ENCODE results near the gene PSTPIP1. TPM values are rescaled to one million over a fixed set of nuclear protein-coding genes. Genes with fewer than 3 reads are reported as not detected.

The PSTPIP1 gene
- total and polyA plus RNA-seq, 2 donors (not counting 1 experiment from before 2014, with no cell fraction given), result 0.56 to 1.5 TPM

DNA sequence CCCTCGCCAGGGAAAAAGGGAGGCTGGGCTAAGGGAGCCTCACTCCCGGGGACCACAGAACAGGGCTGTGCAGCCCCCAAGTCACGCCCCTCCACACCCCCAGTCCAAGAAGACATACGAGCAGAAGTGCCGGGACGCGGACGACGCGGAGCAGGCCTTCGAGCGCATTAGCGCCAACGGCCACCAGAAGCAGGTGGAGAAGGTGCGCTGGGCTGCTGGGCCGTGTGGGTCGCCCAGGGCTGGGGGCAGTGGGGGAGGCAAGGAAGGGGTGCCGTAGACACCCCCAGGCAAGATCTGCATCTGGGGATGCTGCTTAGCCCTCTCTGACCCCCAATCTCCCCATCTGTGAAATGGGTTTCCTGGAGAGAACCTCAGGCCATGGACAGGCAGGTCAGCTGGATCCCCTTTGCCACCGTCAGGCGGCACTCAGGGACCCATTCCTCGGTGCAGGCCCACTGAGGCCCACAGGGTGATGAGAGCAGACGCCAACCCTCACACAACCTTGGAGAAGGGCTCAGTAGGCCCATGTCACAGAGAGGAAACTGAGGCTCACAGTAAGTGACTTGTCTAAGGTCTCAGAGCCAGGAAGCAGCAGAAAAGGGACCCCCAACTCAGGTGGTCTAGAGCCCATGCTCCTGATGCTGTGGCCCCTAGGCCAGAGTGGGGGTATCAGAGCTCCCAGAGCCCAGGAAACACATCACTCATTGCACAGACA lies 33.7 kb downstream of the PSTPIP1 start:
- Histone ChIP-seq H3K4me1 (ENCODE audit: control insufficient read depth, extremely low read depth, insufficient read depth, low read length) (no peaks in the 10 kb centered on the region), H3K9ac (ENCODE audit: insufficient read depth, low read length) (no peak overlapping the region), H3K27me3 (ENCODE audit: control insufficient read depth, insufficient read depth, low read length) (no peaks in the 10 kb centered on the region), H3K27ac (ENCODE audit: insufficient read depth, low read length) (no peak overlapping the region), H2AFZ (ENCODE audit: low read length) (no peak overlapping the region), H4K20me1 (ENCODE audit: control insufficient read depth, extremely low read depth, insufficient read depth, low read length) (no peaks in the 10 kb centered on the region), H3K4me2 (ENCODE audit: extremely low read depth, insufficient read depth, low read length) (peak overlapping the region; percentile 13), H3K9me3 (ENCODE audit: control insufficient read depth, insufficient read depth, low read depth, low read length) (no peaks in the 10 kb centered on the region), H3K79me2 (ENCODE audit: control insufficient read depth, insufficient read depth, low read length) (no peaks in the 10 kb centered on the region), H3K4me3 (replicated peaks in 1 of 4; ENCODE audit: control extremely low read depth in 1 of 4, insufficient read depth in 1 of 4, low read depth in 3 of 4, low read length in 4 of 4) (peak overlapping the region in 1 of 4 experiments; percentile 31), H3K36me3 (ENCODE audit: control insufficient read depth, insufficient read depth, low read length) (no peaks in the 10 kb centered on the region)
- TF ChIP-seq, protein P1, sequence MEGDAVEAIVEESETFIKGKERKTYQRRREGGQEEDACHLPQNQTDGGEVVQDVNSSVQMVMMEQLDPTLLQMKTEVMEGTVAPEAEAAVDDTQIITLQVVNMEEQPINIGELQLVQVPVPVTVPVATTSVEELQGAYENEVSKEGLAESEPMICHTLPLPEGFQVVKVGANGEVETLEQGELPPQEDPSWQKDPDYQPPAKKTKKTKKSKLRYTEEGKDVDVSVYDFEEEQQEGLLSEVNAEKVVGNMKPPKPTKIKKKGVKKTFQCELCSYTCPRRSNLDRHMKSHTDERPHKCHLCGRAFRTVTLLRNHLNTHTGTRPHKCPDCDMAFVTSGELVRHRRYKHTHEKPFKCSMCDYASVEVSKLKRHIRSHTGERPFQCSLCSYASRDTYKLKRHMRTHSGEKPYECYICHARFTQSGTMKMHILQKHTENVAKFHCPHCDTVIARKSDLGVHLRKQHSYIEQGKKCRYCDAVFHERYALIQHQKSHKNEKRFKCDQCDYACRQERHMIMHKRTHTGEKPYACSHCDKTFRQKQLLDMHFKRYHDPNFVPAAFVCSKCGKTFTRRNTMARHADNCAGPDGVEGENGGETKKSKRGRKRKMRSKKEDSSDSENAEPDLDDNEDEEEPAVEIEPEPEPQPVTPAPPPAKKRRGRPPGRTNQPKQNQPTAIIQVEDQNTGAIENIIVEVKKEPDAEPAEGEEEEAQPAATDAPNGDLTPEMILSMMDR (conservative IDR thresholded peaks at IDR 0.05 in 1 of 2, IDR thresholded peaks at IDR 0.05 in 1 of 2; ENCODE audit: low read depth in 1 of 2, low read length in 2 of 2), result no peak
- no peak for TF ChIP-seq EZH2 (IDR thresholded peaks at IDR 0.05; ENCODE audit: low read length, missing control alignments)
- no peak for DNase-seq (ENCODE audit: low read depth in 2 of 2)

DNA sequence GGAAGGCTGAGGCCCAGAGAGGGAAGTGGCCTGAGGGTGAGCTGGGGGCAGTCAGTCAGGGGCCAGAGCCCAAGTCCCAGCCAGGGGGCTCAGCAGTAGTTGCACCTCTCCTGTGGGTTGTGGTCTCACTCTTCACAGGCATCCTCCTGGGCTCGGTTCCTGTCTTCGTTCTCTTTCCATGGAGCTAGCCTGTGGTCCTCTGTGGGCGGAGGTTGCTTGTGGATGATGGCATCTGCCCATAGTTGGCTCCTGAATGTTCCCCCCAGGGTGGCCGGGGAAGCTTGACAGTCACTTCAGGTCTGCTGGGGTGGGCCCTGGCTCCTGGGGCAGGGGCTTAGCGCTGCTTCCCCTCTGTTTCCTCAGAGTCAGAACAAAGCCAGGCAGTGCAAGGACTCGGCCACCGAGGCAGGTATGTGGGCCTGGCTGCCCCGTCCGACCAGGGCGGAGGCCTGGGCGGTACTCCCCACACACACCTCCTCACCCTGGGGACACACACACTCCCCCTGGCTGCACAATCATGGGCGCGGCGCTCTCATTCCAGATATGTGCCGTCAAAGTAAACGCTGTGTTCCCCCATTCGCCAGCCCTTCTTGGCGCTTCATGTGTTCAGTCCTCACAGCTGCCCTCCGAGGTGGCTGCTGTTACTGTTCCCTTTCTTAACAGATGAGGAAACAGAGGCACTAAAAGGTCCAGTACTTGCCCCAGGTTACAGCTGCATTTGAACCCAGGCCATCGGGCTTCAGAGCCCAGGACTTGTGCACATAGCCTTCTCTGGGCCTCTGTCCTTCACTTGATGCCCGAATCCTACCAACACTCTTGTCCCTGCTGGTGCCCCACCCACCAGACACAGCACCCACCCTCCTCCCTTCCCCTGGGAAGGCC lies 34.5 kb downstream of the PSTPIP1 start:
- Histone ChIP-seq H3K4me2 (ENCODE audit: extremely low read depth, insufficient read depth, low read length) (no peak overlapping the region), H3K27me3 (ENCODE audit: control insufficient read depth, insufficient read depth, low read length) (no peaks in the 10 kb centered on the region), H2AFZ (ENCODE audit: low read length) (no peak overlapping the region)

More for the DNA sequence above, 34.5 kb downstream of the PSTPIP1 start:
- H4K20me1 ChIP-seq (ENCODE audit: control insufficient read depth, extremely low read depth, insufficient read depth, low read length), result no peaks in the 10 kb centered on the region
- no peaks in the 10 kb centered on the region for H3K9me3 ChIP-seq (ENCODE audit: control insufficient read depth, insufficient read depth, low read depth, low read length)
- no peak overlapping the region for H3K27ac ChIP-seq (ENCODE audit: insufficient read depth, low read length)
- H3K4me3 ChIP-seq (replicated peaks in 1 of 4; ENCODE audit: control extremely low read depth in 1 of 4, insufficient read depth in 1 of 4, low read depth in 3 of 4, low read length in 4 of 4), result no peak overlapping the region
- no peaks in the 10 kb centered on the region for H3K4me1 ChIP-seq (ENCODE audit: control insufficient read depth, extremely low read depth, insufficient read depth, low read length)
- no peak overlapping the region for H3K9ac ChIP-seq (ENCODE audit: insufficient read depth, low read length)
- H3K36me3 ChIP-seq (ENCODE audit: control insufficient read depth, insufficient read depth, low read length), result no peaks in the 10 kb centered on the region
- no peaks in the 10 kb centered on the region for H3K79me2 ChIP-seq (ENCODE audit: control insufficient read depth, insufficient read depth, low read length)
- TF ChIP-seq EZH2 (IDR thresholded peaks at IDR 0.05; ENCODE audit: low read length, missing control alignments), result no peak
- TF ChIP-seq, protein P1 (conservative IDR thresholded peaks at IDR 0.05 in 1 of 2, IDR thresholded peaks at IDR 0.05 in 1 of 2; ENCODE audit: low read depth in 1 of 2, low read length in 2 of 2), result no peak
- no peak for DNase-seq (ENCODE audit: low read depth in 2 of 2)
